ENCODE results near the gene ZC3H10. TPM values are rescaled to one million over a fixed set of nuclear protein-coding genes. Genes with fewer than 3 reads are reported as not detected.

The ZC3H10 gene
- total and polyA plus RNA-seq, 2 experiments from 2014 or later, result 2.7 to 5.4 TPM

- Mint-ChIP-seq H3K4me1 (peaks cover 21% of the 10 kb centered on the region), H3K27ac (peak overlapping the region; percentile 98), H3K27me3 (ENCODE audit: insufficient read depth, low read depth, poor library complexity) (peaks cover 13% of the 10 kb centered on the region), H3K4me3 (peak overlapping the region; percentile 96), H3K9me3 (no peaks in the 10 kb centered on the region), H3K36me3 (ENCODE audit: low read depth) (peaks cover 79% of the 10 kb centered on the region)
- Histone ChIP-seq H3K27me3 (ENCODE audit: insufficient read depth) (no peaks in the 10 kb centered on the region), H4K20me1 (replicated peaks; ENCODE audit: insufficient read depth) (peaks cover 24% of the 10 kb centered on the region), H3K9me2 (ENCODE audit: insufficient read depth) (no peaks in the 10 kb centered on the region), H3K27ac (ENCODE audit: low read depth) (0 out of 2 replicates have a peak overlapping the region, but pooled peaks have one; percentile 65), H3F3A (replicated peaks; ENCODE audit: low read depth) (peaks cover 55% of the 10 kb centered on the region), H3K4me1 (ENCODE audit: insufficient read depth) (peaks cover 22% of the 10 kb centered on the region), H2AFZ (no peak overlapping the region), H3K4me3 (peak overlapping the region; percentile 99), H3K79me2 (replicated peaks; ENCODE audit: insufficient read depth) (peaks cover 36% of the 10 kb centered on the region), H3K4me2 (peak overlapping the region; percentile 100), H3K36me3 (ENCODE audit: insufficient read depth) (peaks cover 42% of the 10 kb centered on the region)
- ATAC-seq, result no peak
- TF ChIP-seq ZNF331 (CRISPR knock-in tag; IDR thresholded peaks at IDR 0.05; ENCODE audit: low read depth) (no peak), POLR2AphosphoS5 (IDR thresholded peaks at IDR 0.05; ENCODE audit: low read depth) (no peak), ZNF462 (CRISPR knock-in tag; IDR thresholded peaks at IDR 0.05) (no peak), NANOG (IDR thresholded peaks at IDR 0.05; ENCODE audit: borderline replicate concordance) (no peak), EZH2phosphoT487 (IDR thresholded peaks at IDR 0.05; ENCODE audit: unreplicated experiment) (no peak), ZNF114 (CRISPR knock-in tag; IDR thresholded peaks at IDR 0.05) (no peak)
- no peak for DNase-seq (ENCODE audit: low spot score)
These were observed 12.5 kb upstream of the ZC3H10 start for GRCh38 chr12:56105609-56105902.

- no peak overlapping the region for H3K4me2 ChIP-seq
- H3K9me3 Mint-ChIP-seq, result no peaks in the 10 kb centered on the region
- peaks cover 24% of the 10 kb centered on the region for H4K20me1 ChIP-seq (replicated peaks; ENCODE audit: insufficient read depth)
- peaks cover 51% of the 10 kb centered on the region for H3K36me3 ChIP-seq (ENCODE audit: insufficient read depth)
- H2AFZ ChIP-seq, result no peak overlapping the region
- no peak for DNase-seq (ENCODE audit: low spot score)
- H3K36me3 Mint-ChIP-seq (ENCODE audit: low read depth), result peaks cover 79% of the 10 kb centered on the region
- H3K27me3 ChIP-seq (ENCODE audit: insufficient read depth), result no peaks in the 10 kb centered on the region
- H3K27ac Mint-ChIP-seq, result no peak overlapping the region
- peaks cover 14% of the 10 kb centered on the region for H3K27me3 Mint-ChIP-seq (ENCODE audit: insufficient read depth, low read depth, poor library complexity)
- H3K4me3 Mint-ChIP-seq, result peak overlapping the region; percentile 47; the same call in 2 of the 3 replicates
- no peak overlapping the region for H3K4me3 ChIP-seq
- no peak for ATAC-seq
- H3K9me2 ChIP-seq (ENCODE audit: insufficient read depth), result no peaks in the 10 kb centered on the region
- H3F3A ChIP-seq (replicated peaks; ENCODE audit: low read depth), result peaks cover 56% of the 10 kb centered on the region
- H3K27ac ChIP-seq (ENCODE audit: low read depth), result peak overlapping the region; percentile 73; the same call in 1 of the 2 replicates
- peaks cover 22% of the 10 kb centered on the region for H3K4me1 ChIP-seq (ENCODE audit: insufficient read depth)
- peaks cover 21% of the 10 kb centered on the region for H3K4me1 Mint-ChIP-seq
- H3K79me2 ChIP-seq (replicated peaks; ENCODE audit: insufficient read depth), result peaks cover 36% of the 10 kb centered on the region
- TF ChIP-seq JUNB (IDR thresholded peaks at IDR 0.05; ENCODE audit: unreplicated experiment), result no peak
- no peak for TF ChIP-seq NANOG (IDR thresholded peaks at IDR 0.05; ENCODE audit: borderline replicate concordance)
- no peak for TF ChIP-seq EZH2phosphoT487 (IDR thresholded peaks at IDR 0.05; ENCODE audit: unreplicated experiment)
- TF ChIP-seq ZNF462 (CRISPR knock-in tag; IDR thresholded peaks at IDR 0.05), result no peak
These were observed 10.8 kb upstream of the ZC3H10 start for GRCh38 chr12:56107242-56107641.
